AG09319 (cell line): ENCODE measurements around the gene EEFSEC.
A peak's percentile ranks its signal among the peaks of the same experiment; 100 is the strongest.

Experiments
- DNase-seq: peaks from one replicate; pipeline ENCODE4 v3.0.0-alpha.2; 2010; ENCODE audit warnings: low read depth; ENCODE audit errors: extremely low read depth
- CTCF ChIP-seq: IDR thresholded peaks from 2 replicates; pipeline ENCODE4 v1.5.1; 2011; ENCODE audit warnings: low read depth, mild to moderate bottlenecking, inconsistent platforms, low read length, moderate library complexity

Gene EEFSEC

GRCh38 chr3:128170866-128171516, 17.7 kb downstream of the EEFSEC start:
- peak; percentile 65 for DNase-seq
- peak; percentile 97 for TF ChIP-seq CTCF

- no peak for DNase-seq
Observed at GRCh38 chr3:128173200-128173599, 19.9 kb downstream of the EEFSEC start.

GRCh38 chr3:128173849-128174248, 20.6 kb downstream of the EEFSEC start:
- no peak for DNase-seq
- TF ChIP-seq CTCF: no peak

More at GRCh38 chr3:128173200-128173599, 19.9 kb downstream of the EEFSEC start:
- no peak for TF ChIP-seq CTCF

- TF ChIP-seq CTCF: no peak
- DNase-seq: no peak
Observed at GRCh38 chr3:128174675-128175590, 21.7 kb downstream of the EEFSEC start.

GRCh38 chr3:128175768-128176167, 22.5 kb downstream of the EEFSEC start:
- DNase-seq: no peak
- TF ChIP-seq CTCF: no peak

- DNase-seq: no peak
- TF ChIP-seq CTCF: no peak
Observed at GRCh38 chr3:128176276-128176833, 23.1 kb downstream of the EEFSEC start.

GRCh38 chr3:128177865-128178264, 24.6 kb downstream of the EEFSEC start:
- TF ChIP-seq CTCF: no peak
- no peak for DNase-seq
